Hematopoietic multipotent progenitor cell treated with erythropoietin and hydrocortisone succinate and interleukin-3 and kit ligand, for 6 days (in vitro differentiated cells): ENCODE measurements around the gene APMAP.

ENCODE experiments used
- DNase-seq: peaks from one replicate; pipeline ENCODE4 v3.0.0-alpha.2; 2015

APMAP gene

GRCh38 chr20:24963672-24964505 is 28.7 kb downstream of the APMAP start:
- DNase-seq = no peak

GRCh38 chr20:24962510-24962909 is 30.0 kb downstream of the APMAP start:
- no peak for DNase-seq

GRCh38 chr20:24962182-24962492 is 30.4 kb downstream of the APMAP start:
- no peak for DNase-seq

- DNase-seq = no peak
Observed at GRCh38 chr20:24961384-24962181, 31.0 kb downstream of the APMAP start.

- DNase-seq = no peak
Observed at GRCh38 chr20:24960861-24961260, 31.7 kb downstream of the APMAP start.

- DNase-seq = no peak
Observed at GRCh38 chr20:24960302-24960801, 32.2 kb downstream of the APMAP start.

GRCh38 chr20:24959591-24960301 is 32.8 kb downstream of the APMAP start:
- no peak for DNase-seq

GRCh38 chr20:24958506-24959385 is 33.8 kb downstream of the APMAP start:
- DNase-seq = no peak

- DNase-seq = no peak
Observed at GRCh38 chr20:24957326-24958016, 35.1 kb downstream of the APMAP start.

GRCh38 chr20:24956001-24956841 is 36.3 kb downstream of the APMAP start:
- no peak for DNase-seq

GRCh38 chr20:24955045-24955444 is 37.5 kb downstream of the APMAP start:
- no peak for DNase-seq

GRCh38 chr20:24954566-24954965 is 38.0 kb downstream of the APMAP start:
- DNase-seq = no peak

- no peak for DNase-seq
Observed at GRCh38 chr20:24954151-24954550, 38.4 kb downstream of the APMAP start.

GRCh38 chr20:24953621-24954133 is 38.9 kb downstream of the APMAP start:
- DNase-seq = no peak

- no peak for DNase-seq
Observed at GRCh38 chr20:24953209-24953575, 39.4 kb downstream of the APMAP start.

GRCh38 chr20:24952376-24953208 is 40.0 kb downstream of the APMAP start:
- peak; percentile 8 for DNase-seq

GRCh38 chr20:24951536-24952083 is 40.9 kb downstream of the APMAP start:
- DNase-seq = peak; percentile 57

GRCh38 chr20:24950836-24951525 is 41.6 kb downstream of the APMAP start:
- DNase-seq = no peak
